Gastroesophageal sphincter (tissue), 4 donors: ENCODE results near the gene COL4A2. TPM values are rescaled to one million over a fixed set of nuclear protein-coding genes. Genes with fewer than 3 reads are reported as not detected.

ENCODE experiments used
- ATAC-seq: fragments of 150-250 bp; one replicate; pipeline ENCODE4 v1.9.1; 2016; ENCODE audit warnings: mild to moderate bottlenecking, moderate library complexity
- H3K27ac ChIP-seq, 4 donors: fragments of 200-600 bp; sonication (generic) in 3 of 4; 1 replicate in 3 of 4; 2 replicates in 1 of 4; pipeline ENCODE4 v1.5.1; 2016 to 2019
- H3K27me3 ChIP-seq: fragments of 200-600 bp; sonication (generic); one replicate; pipeline ENCODE4 v1.5.1; 2019
- H3K36me3 ChIP-seq, 2 donors: fragments of 200-600 bp; sonication (generic); one replicate each; pipeline ENCODE4 v1.5.1; 2019; ENCODE audit warnings: control low read depth in 1 of 2
- H3K4me1 ChIP-seq, 3 donors: fragments of 200-600 bp; sonication (generic); 1 replicate in 2 of 3; 2 replicates in 1 of 3; pipeline ENCODE4 v1.5.1; 2016 to 2019; ENCODE audit warnings: control low read depth in 2 of 3
- H3K4me3 ChIP-seq, 2 donors: fragments of 200-600 bp; sonication (generic); one replicate each; pipeline ENCODE4 v1.5.1; 2019; ENCODE audit warnings: mild to moderate bottlenecking in 1 of 2, moderate library complexity in 1 of 2
- H3K9me3 ChIP-seq, 3 donors: fragments of 200-600 bp; sonication (generic); one replicate each; pipeline ENCODE4 v1.5.1; 2017 to 2019; ENCODE audit warnings: control low read depth in 2 of 3
- CTCF ChIP-seq, 4 experiments: fragments of 200-600 bp in 2 of 4; fragments of 450-650 bp in 2 of 4; sonication (generic) in 1 of 4; IDR thresholded peaks; one replicate each; pipeline ENCODE4 v1.5.1; 2017 to 2019; ENCODE audit warnings: antibody characterized with exemption in 4 of 4, mild to moderate bottlenecking in 2 of 4, moderate library complexity in 2 of 4
- EP300 ChIP-seq: sonication (generic); formaldehyde crosslinking; IDR thresholded peaks from one replicate; pipeline ENCODE4 v1.6.1; 2017; ENCODE audit warnings: antibody characterized with exemption, mild to moderate bottlenecking
- POLR2A ChIP-seq, 2 donors: fragments of 450-650 bp; IDR thresholded peaks; one replicate each; pipeline ENCODE4 v1.6.1; 2017; ENCODE audit warnings: antibody characterized with exemption in 2 of 2, mild to moderate bottlenecking in 2 of 2, moderate library complexity in 1 of 2
- POLR2AphosphoS5 ChIP-seq: sonication (generic); formaldehyde crosslinking; IDR thresholded peaks from one replicate; pipeline ENCODE4 v1.6.1; 2017; ENCODE audit warnings: antibody characterized with exemption
- WGBS, 2 donors: methylation state at CpG; one replicate each; pipeline ENCODE4 v1.1.5; 2018; ENCODE audit warnings: low coverage in 1 of 2; 5-methylcytosine and 5-hydroxymethylcytosine counted together
- total RNA-seq, 4 donors: library from RNA; depleted of rRNA; stranded (reverse); fragments of >200 nt; gene quantifications; one replicate each; pipeline ENCODE4 v1.1.0, GENCODE V29; 2016

Gene COL4A2
- total RNA-seq, 4 donors from 2014 or later, result 478 to 945 (median 543) TPM

GRCh38 chr13:110421061-110421460 lies 114.0 kb downstream of the COL4A2 start:
- Histone ChIP-seq H3K27me3 (no peaks in the 10 kb centered on the region), H3K27ac (peak overlapping the region in 3 of 4 donors; percentile 40 to 95 (median 88)), H3K4me3 (no peak overlapping the region), H3K9me3 (no peaks in the 10 kb centered on the region), H3K4me1 (peaks cover 10 to 87% (median 12%) of the 10 kb centered on the region in 3 donors), H3K36me3 (peaks cover 0 to 24% of the 10 kb centered on the region in 2 donors)
- no peak for ATAC-seq
- WGBS, 2 donors, result 58 to 78% methylated on average over 2 to 4 of the region's 4 CpGs
- TF ChIP-seq EP300, result no peak
- no peak for TF ChIP-seq POLR2AphosphoS5
- TF ChIP-seq POLR2A (IDR thresholded peaks at IDR 0.05), result no peak
- TF ChIP-seq CTCF (IDR thresholded peaks at IDR 0.05), result no peak

GRCh38 chr13:110421696-110422385 lies 114.8 kb downstream of the COL4A2 start:
- peaks cover 0 to 32% of the 10 kb centered on the region in 2 donors for H3K36me3 ChIP-seq
- H3K27ac ChIP-seq, result peak overlapping the region in 3 of 4 donors; percentile 74 to 95 (median 88)
- ATAC-seq, result no peak
- H3K4me3 ChIP-seq, result no peak overlapping the region
- no peaks in the 10 kb centered on the region for H3K27me3 ChIP-seq
- H3K9me3 ChIP-seq, result no peaks in the 10 kb centered on the region
- H3K4me1 ChIP-seq, result peaks cover 10 to 87% (median 11%) of the 10 kb centered on the region in 3 donors
- WGBS, 2 donors, result 52 to 62% methylated on average over 5 to 8 of the region's 11 CpGs
- no peak for TF ChIP-seq EP300
- no peak for TF ChIP-seq POLR2A (IDR thresholded peaks at IDR 0.05)
- TF ChIP-seq POLR2AphosphoS5, result no peak
- TF ChIP-seq CTCF (IDR thresholded peaks at IDR 0.05), result no peak

- Histone ChIP-seq H3K27me3 (no peaks in the 10 kb centered on the region), H3K27ac (peak overlapping the region; percentile 40 to 95 (median 81)), H3K4me1 (peaks cover 3 to 84% (median 11%) of the 10 kb centered on the region in 3 donors), H3K9me3 (no peaks in the 10 kb centered on the region), H3K4me3 (no peak overlapping the region), H3K36me3 (peaks cover 0 to 36% of the 10 kb centered on the region in 2 donors)
- 38 to 49% methylated on average over 10 to 11 of the region's 12 CpGs for WGBS, 2 donors
- no peak for ATAC-seq
- TF ChIP-seq EP300 (no peak), POLR2AphosphoS5 (peak; percentile 45)
Measured at GRCh38 chr13:110422913-110423688, 116.0 kb downstream of the COL4A2 start.

- 77 to 80% methylated on average over 7 to 11 of the region's 11 CpGs for WGBS, 2 donors
- no peaks in the 10 kb centered on the region for H3K27me3 ChIP-seq
- TF ChIP-seq CTCF (IDR thresholded peaks at IDR 0.05), result no peak
- TF ChIP-seq EP300, result no peak
- TF ChIP-seq POLR2AphosphoS5, result no peak
- no peak for TF ChIP-seq POLR2A (IDR thresholded peaks at IDR 0.05)
- no peaks in the 10 kb centered on the region for H3K9me3 ChIP-seq
- H3K4me3 ChIP-seq, result no peak overlapping the region
- peak overlapping the region in 3 of 4 donors; percentile 64 to 95 (median 88) for H3K27ac ChIP-seq
- H3K4me1 ChIP-seq, result peaks cover 3 to 82% (median 10%) of the 10 kb centered on the region in 3 donors
- ATAC-seq, result no peak
- H3K36me3 ChIP-seq, result peaks cover 0 to 43% of the 10 kb centered on the region in 2 donors
Measured at GRCh38 chr13:110423689-110424302, 116.7 kb downstream of the COL4A2 start.
